Karpas-422 (cell line): ENCODE results near the gene MYOM1. TPM values are rescaled to one million over a fixed set of nuclear protein-coding genes. Genes with fewer than 3 reads are reported as not detected.

ENCODE experiments used
- DNase-seq: peaks from one replicate; pipeline ENCODE4 v3.0.0-alpha.2; 2015
- H2AFZ ChIP-seq: fragments of 200-600 bp; sonication (generic); 2 replicates; pipeline ENCODE4 v1.6.1; 2014; ENCODE audit warnings: antibody characterized with exemption, low read length, mixed read lengths
- H3K27ac ChIP-seq: fragments of 200-600 bp; sonication (generic); 2 replicates; pipeline ENCODE4 v1.5.1; 2014; ENCODE audit warnings: mild to moderate bottlenecking, low read length, moderate library complexity
- H3K27me3 ChIP-seq: fragments of 200-600 bp; sonication (generic); 2 replicates; pipeline ENCODE4 v1.6.1; 2014; ENCODE audit warnings: low read length, mixed read lengths
- H3K36me3 ChIP-seq: fragments of 200-600 bp; sonication (generic); 2 replicates; pipeline ENCODE4 v1.6.1; 2014; ENCODE audit warnings: low read length, mixed read lengths; ENCODE audit not compliant: insufficient read depth
- H3K4me1 ChIP-seq: fragments of 200-600 bp; sonication (generic); 2 replicates; pipeline ENCODE4 v1.6.1; 2014; ENCODE audit warnings: mild to moderate bottlenecking, low read length, mixed read lengths
- H3K4me2 ChIP-seq: fragments of 200-600 bp; sonication (generic); 2 replicates; pipeline ENCODE4 v1.6.1; 2014; ENCODE audit warnings: low read length, low read depth, mild to moderate bottlenecking; ENCODE audit not compliant: poor library complexity, severe bottlenecking
- H3K4me3 ChIP-seq: fragments of 200-600 bp; sonication (generic); 2 replicates; pipeline ENCODE4 v1.5.1; 2014; ENCODE audit warnings: mild to moderate bottlenecking, antibody characterized with exemption, low read length, mixed read lengths
- H3K79me2 ChIP-seq: fragments of 200-600 bp; sonication (generic); 2 replicates; pipeline ENCODE4 v1.6.1; 2014; ENCODE audit warnings: mild to moderate bottlenecking, low read length, mixed read lengths
- H3K9ac ChIP-seq: fragments of 200-600 bp; sonication (generic); 2 replicates; pipeline ENCODE4 v1.6.0; 2014; ENCODE audit warnings: low read length
- H3K9me2 ChIP-seq: fragments of 200-600 bp; sonication (generic), shearing (Covaris generic); replicated peaks from 2 replicates; pipeline ENCODE4 v1.6.0; 2014; ENCODE audit warnings: mild to moderate bottlenecking, low read length, moderate library complexity; ENCODE audit not compliant: insufficient read depth
- H3K9me3 ChIP-seq: fragments of 300-700, 200-600 bp; sonication (generic); 2 replicates; pipeline ENCODE4 v1.6.1; 2014; ENCODE audit warnings: low read length, mixed read lengths
- H4K20me1 ChIP-seq: fragments of 200-600 bp; sonication (generic); 2 replicates; pipeline ENCODE4 v1.6.1; 2014; ENCODE audit warnings: mild to moderate bottlenecking, antibody characterized with exemption, low read length, low read depth; ENCODE audit not compliant: insufficient read depth
- total RNA-seq: library from RNA; depleted of rRNA; stranded (reverse); fragments of >200 nt; shearing (Covaris generic); gene quantifications from 2 replicates; pipeline ENCODE4 v1.2.3, GENCODE V29; 2014; ENCODE audit warnings: low replicate concordance

MYOM1 gene
- total RNA-seq, 1 experiment from 2014 or later: not detected

DNA sequence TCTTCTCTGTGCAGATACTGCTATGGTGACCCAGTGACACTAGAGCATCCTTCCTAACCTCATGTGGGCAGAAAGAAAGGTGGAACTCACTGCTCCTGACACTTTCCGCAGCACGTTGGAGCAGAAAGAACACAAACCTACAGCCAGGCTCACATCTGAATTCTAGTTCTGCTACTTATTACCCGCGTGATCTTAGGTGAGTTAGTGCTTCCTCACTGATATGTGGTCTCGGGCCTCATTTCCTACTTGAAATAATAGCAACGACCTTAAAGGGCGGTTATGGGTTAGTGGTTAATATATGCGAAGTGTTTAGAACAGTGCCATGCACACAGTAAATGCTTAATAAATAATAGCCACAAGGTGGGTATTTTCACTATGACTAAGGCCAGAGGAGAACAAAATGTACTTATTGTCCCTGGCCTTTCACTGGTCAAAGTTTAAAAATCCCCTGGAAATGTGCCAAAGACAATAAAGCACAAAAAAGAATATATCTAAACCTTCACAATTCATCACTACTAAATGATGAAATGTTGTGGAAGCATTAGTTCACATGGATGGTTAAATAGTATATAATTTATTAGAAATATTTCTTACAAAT, 66.6 kb downstream of the MYOM1 start:
- H3K9ac ChIP-seq: no peak overlapping the region
- H3K27me3 ChIP-seq: no peaks in the 10 kb centered on the region
- no peak overlapping the region for H3K4me3 ChIP-seq
- H3K9me2 ChIP-seq: no peaks in the 10 kb centered on the region
- H2AFZ ChIP-seq: peak overlapping the region; percentile 52
- no peaks in the 10 kb centered on the region for H3K36me3 ChIP-seq
- H4K20me1 ChIP-seq: no peaks in the 10 kb centered on the region
- H3K4me1 ChIP-seq: peaks cover 49% of the 10 kb centered on the region
- no peak overlapping the region for H3K27ac ChIP-seq
- no peaks in the 10 kb centered on the region for H3K79me2 ChIP-seq
- H3K4me2 ChIP-seq: no peak overlapping the region
- H3K9me3 ChIP-seq: no peaks in the 10 kb centered on the region
- no peak for DNase-seq

DNA sequence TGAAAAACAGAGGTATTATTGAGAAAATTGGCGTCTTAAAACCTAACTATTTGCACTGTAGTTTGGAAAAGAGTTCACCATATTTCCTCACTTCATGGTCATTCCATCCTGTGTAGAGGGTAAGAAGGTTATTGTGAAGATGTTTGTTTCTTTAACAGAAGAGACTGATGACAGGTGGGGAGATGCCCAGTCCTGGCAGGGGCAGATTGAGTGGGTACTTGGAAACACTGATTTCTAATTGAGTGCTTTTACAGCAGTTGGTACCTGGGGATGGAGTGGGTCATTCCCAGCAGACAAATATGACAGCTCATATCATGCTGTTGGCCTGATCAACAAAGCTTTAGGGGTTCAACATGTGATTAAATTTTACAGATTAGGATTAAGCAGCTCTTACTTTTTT, 67.5 kb downstream of the MYOM1 start:
- H3K9me2 ChIP-seq: no peaks in the 10 kb centered on the region
- DNase-seq: no peak
- no peaks in the 10 kb centered on the region for H3K36me3 ChIP-seq
- H3K27ac ChIP-seq: no peak overlapping the region
- H3K4me2 ChIP-seq: no peak overlapping the region
- H3K9ac ChIP-seq: no peak overlapping the region
- no peak overlapping the region for H2AFZ ChIP-seq
- peaks cover 42% of the 10 kb centered on the region for H3K4me1 ChIP-seq
- no peaks in the 10 kb centered on the region for H3K79me2 ChIP-seq
- H3K9me3 ChIP-seq: no peaks in the 10 kb centered on the region
- no peaks in the 10 kb centered on the region for H4K20me1 ChIP-seq
- H3K4me3 ChIP-seq: no peak overlapping the region
- H3K27me3 ChIP-seq: no peaks in the 10 kb centered on the region

DNA sequence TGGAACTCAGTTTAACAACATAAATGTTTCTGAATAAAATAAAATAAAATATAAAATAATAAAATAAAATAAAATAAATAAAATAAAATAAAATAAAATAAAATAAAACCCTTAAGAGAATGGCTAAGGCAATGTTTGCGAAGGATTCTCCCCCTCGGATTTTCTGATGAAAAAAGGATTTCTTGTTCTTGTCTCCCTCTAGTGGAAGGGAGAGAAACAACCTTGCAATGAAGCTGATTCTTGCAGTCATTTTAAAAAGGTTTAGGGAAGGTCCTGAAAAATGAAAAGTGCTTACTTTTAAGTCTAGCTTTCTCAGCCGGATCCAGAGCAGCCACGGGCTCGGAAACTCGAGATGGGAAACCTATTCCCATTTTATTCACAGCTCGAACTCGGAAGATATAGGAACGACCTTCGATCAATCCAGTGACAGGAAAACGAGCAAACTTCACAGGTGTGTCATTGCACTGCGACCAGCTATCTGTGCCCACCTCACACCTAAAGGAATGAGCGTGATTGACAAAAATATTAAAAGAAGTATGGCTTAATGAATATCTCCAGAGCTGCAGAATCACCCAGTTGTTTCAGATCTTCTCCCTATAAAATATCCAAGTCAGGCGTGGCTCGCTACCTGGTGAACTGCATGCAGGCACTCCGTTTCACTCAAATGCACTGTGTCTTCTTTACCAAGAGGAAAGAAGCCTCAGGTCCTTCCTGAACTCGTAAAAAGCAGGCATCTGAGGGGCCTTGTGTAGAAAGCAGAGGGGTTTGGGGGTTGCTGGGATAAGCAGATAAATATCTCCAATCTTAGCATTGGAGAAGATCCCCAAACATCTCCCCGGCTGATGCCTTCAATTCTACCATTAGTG, 68.1 kb downstream of the MYOM1 start:
- H2AFZ ChIP-seq: no peak overlapping the region
- no peaks in the 10 kb centered on the region for H4K20me1 ChIP-seq
- no peaks in the 10 kb centered on the region for H3K36me3 ChIP-seq
- H3K9me3 ChIP-seq: no peaks in the 10 kb centered on the region
- no peaks in the 10 kb centered on the region for H3K79me2 ChIP-seq
- H3K9ac ChIP-seq: no peak overlapping the region
- H3K9me2 ChIP-seq: no peaks in the 10 kb centered on the region
- H3K4me1 ChIP-seq: peaks cover 36% of the 10 kb centered on the region
- H3K4me2 ChIP-seq: no peak overlapping the region
- DNase-seq: peak; percentile 77
- H3K4me3 ChIP-seq: no peak overlapping the region
- H3K27ac ChIP-seq: no peak overlapping the region
- H3K27me3 ChIP-seq: no peaks in the 10 kb centered on the region

DNA sequence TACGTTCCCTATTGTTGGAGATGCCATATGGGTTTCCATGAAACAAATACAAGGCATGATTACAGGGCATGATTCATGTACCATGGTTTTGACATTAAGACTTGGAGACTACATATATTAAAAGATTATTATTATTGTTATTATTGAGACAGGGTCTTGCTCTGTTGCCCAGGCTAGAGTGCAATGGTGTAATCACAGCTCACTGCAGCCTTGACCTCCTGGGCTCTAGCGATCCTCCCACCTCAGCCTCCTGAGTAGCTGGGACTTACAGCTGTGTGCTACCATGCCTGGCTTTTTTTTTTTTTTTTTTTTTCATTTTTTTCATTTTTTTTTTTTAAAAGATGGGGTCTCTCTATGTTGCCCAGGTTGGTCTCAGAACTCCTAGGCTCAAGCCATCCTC, 69.1 kb downstream of the MYOM1 start:
- DNase-seq: no peak
- peaks cover 26% of the 10 kb centered on the region for H3K4me1 ChIP-seq
- H3K79me2 ChIP-seq: no peaks in the 10 kb centered on the region
- no peaks in the 10 kb centered on the region for H3K9me3 ChIP-seq
- H3K9ac ChIP-seq: no peak overlapping the region
- no peak overlapping the region for H3K4me2 ChIP-seq
- no peak overlapping the region for H3K27ac ChIP-seq
- no peak overlapping the region for H3K4me3 ChIP-seq
- no peaks in the 10 kb centered on the region for H3K36me3 ChIP-seq
- no peaks in the 10 kb centered on the region for H4K20me1 ChIP-seq
- no peak overlapping the region for H2AFZ ChIP-seq
- no peaks in the 10 kb centered on the region for H3K27me3 ChIP-seq
- no peaks in the 10 kb centered on the region for H3K9me2 ChIP-seq

DNA sequence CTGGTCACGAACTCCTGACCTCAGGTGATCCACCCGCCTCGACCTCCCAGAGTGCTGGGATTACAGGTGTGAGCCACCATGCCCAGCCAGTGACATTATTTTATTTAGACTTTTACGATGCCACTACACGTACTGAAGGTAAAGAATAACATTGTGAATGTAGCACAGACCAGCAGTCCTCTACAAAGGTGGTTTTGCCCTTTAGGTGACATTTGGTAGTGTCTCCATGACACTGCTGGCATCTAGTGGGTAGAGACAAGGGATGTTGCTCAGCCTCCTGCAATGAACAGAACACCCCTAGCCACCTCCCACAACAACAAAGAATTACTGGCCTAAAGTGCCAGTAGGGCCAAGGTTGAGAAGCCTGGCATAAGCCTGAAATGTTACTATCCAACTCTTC, 69.5 kb downstream of the MYOM1 start:
- Histone ChIP-seq H3K9me3 (no peaks in the 10 kb centered on the region), H3K79me2 (no peaks in the 10 kb centered on the region)
- DNase-seq: no peak

DNA sequence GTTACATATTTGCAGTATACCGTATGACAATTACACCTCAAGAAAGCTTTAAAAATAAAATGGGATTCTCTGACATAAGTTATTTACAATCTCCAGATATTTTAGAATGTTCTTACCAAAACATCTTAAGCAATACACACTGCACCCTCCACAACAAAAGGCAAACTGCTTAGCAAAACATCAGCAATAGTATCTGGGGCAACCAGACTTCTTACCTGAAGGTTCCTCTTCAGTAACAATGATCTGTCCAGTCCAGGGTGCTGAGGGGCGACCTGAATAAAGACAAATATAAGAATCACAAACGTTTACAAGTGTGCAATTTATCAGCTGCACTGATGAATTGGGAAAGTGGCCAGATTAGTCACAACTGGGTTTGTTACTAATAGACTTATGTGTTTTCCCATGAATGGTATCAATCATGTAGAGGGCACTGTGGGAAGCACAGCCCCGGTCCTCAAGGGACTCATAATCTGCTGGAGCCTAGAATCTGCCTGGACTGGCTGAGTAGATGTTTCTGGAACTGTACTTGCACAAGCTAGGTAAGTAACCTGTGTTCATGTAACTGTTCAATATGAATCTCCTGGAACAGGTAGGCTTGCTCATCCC, 70.7 kb downstream of the MYOM1 start:
- Histone ChIP-seq H3K36me3 (no peaks in the 10 kb centered on the region), H3K79me2 (no peaks in the 10 kb centered on the region), H3K9me2 (no peaks in the 10 kb centered on the region), H2AFZ (no peak overlapping the region), H3K9ac (no peak overlapping the region), H3K4me3 (no peak overlapping the region), H3K27ac (no peak overlapping the region), H4K20me1 (no peaks in the 10 kb centered on the region), H3K4me1 (peaks cover 15% of the 10 kb centered on the region), H3K27me3 (no peaks in the 10 kb centered on the region), H3K9me3 (no peaks in the 10 kb centered on the region), H3K4me2 (no peak overlapping the region)
- no peak for DNase-seq

More for the DNA sequence above, 69.5 kb downstream of the MYOM1 start:
- H3K27ac ChIP-seq: no peak overlapping the region
- H3K9me2 ChIP-seq: no peaks in the 10 kb centered on the region
- H3K9ac ChIP-seq: no peak overlapping the region
- no peak overlapping the region for H3K4me3 ChIP-seq
- H3K4me1 ChIP-seq: peaks cover 22% of the 10 kb centered on the region
- no peak overlapping the region for H2AFZ ChIP-seq
- H4K20me1 ChIP-seq: no peaks in the 10 kb centered on the region
- H3K27me3 ChIP-seq: no peaks in the 10 kb centered on the region
- H3K36me3 ChIP-seq: no peaks in the 10 kb centered on the region
- H3K4me2 ChIP-seq: no peak overlapping the region

DNA sequence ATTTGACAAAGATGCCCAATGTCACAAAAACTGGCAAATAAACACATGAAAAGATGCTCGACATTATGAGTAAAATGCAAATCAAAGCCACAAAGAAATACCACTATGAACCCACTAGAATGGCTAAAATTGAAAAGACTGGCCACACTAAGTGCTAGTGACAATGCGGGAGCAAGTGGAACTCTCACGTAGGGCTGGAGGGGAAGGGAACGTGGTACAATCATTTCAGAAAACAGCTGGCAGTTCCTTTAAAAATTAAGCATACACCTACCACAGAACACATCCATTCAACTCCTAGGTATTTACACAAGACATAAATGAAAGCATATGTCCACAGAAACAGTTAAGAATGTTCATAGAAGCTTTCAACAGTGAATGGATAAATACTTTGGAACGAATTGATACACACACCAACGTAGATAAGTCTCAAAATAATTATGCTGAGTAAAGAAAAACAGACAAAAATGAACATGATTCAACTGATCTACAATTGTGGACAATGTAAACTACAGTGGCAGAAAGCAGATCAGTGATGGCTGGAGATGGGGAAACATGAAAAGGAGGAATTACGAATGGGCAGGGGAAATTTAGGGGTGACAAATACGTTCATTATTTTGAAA, 71.7 kb downstream of the MYOM1 start:
- Histone ChIP-seq H4K20me1 (no peaks in the 10 kb centered on the region), H3K4me3 (no peak overlapping the region), H3K27me3 (no peaks in the 10 kb centered on the region), H3K9me2 (no peaks in the 10 kb centered on the region), H3K9me3 (no peaks in the 10 kb centered on the region), H3K36me3 (no peaks in the 10 kb centered on the region), H3K4me2 (no peak overlapping the region), H2AFZ (no peak overlapping the region), H3K27ac (no peak overlapping the region), H3K4me1 (peaks cover 5% of the 10 kb centered on the region), H3K9ac (no peak overlapping the region), H3K79me2 (no peaks in the 10 kb centered on the region)
- no peak for DNase-seq
